ENCODE data around the gene SOBP. TPM values are rescaled to one million over a fixed set of nuclear protein-coding genes. Genes with fewer than 3 reads are reported as not detected.

SOBP gene
- polyA plus RNA-seq, 1 donor (not counting 4 experiments of a cell fraction or from before 2014, with no cell fraction given): not detected

GRCh38 chr6:107513214-107513613 is 23.3 kb downstream of the SOBP start:
- TF ChIP-seq EZH2 (IDR thresholded peaks at IDR 0.05; ENCODE audit: low read length): no peak
- TF ChIP-seq CTCF (optimal IDR thresholded peaks at IDR 0.05 in 1 of 3, IDR thresholded peaks at IDR 0.05 in 1 of 3, conservative IDR thresholded peaks at IDR 0.05 in 1 of 3; ENCODE audit: extremely low read depth in 1 of 3, insufficient read depth in 2 of 3, low read length in 3 of 3): no peak
- Histone ChIP-seq H4K20me1 (ENCODE audit: control insufficient read depth, extremely low read depth, insufficient read depth, low read length) (no peaks in the 10 kb centered on the region), H3K4me1 (ENCODE audit: control insufficient read depth, extremely low read depth, insufficient read depth, low read length) (no peaks in the 10 kb centered on the region), H3K9me1 (ENCODE audit: control insufficient read depth, extremely low read depth, insufficient read depth, low read length) (no peaks in the 10 kb centered on the region), H3K79me2 (ENCODE audit: control insufficient read depth, insufficient read depth, low read length) (no peaks in the 10 kb centered on the region), H3K36me3 (ENCODE audit: control insufficient read depth in 2 of 2, extremely low read depth in 1 of 2, insufficient read depth in 2 of 2, low read length in 2 of 2) (no peaks in the 10 kb centered on the region), H3K4me2 (ENCODE audit: control insufficient read depth, extremely low read depth, insufficient read depth, low read depth, low read length) (no peak overlapping the region), H3K9me3 (ENCODE audit: control insufficient read depth, low read depth, low read length) (no peaks in the 10 kb centered on the region), H3K4me3 (ENCODE audit: control insufficient read depth in 2 of 3, extremely low read depth in 1 of 3, insufficient read depth in 2 of 3, low read depth in 1 of 3, low read length in 3 of 3) (no peak overlapping the region), H3K27me3 (ENCODE audit: control insufficient read depth, extremely low read depth, insufficient read depth, low read length) (no peaks in the 10 kb centered on the region), H3K9ac (ENCODE audit: control insufficient read depth, extremely low read depth, insufficient read depth, low read length) (no peak overlapping the region), H2AFZ (ENCODE audit: control insufficient read depth, low read length) (no peak overlapping the region), H3K27ac (ENCODE audit: control insufficient read depth, insufficient read depth, low read length) (no peak overlapping the region)
- dilution Hi-C loops (cut with MboI; ENCODE audit: extremely low pct_ligation_motif_present, low sequenced_read_pairs): no loop called here
- DNase-seq (ENCODE audit: low read depth, low spot score) (no peak), FAIRE-seq (no peak)

- dilution Hi-C loops (cut with MboI; ENCODE audit: extremely low pct_ligation_motif_present, low sequenced_read_pairs): no loop called here
- no peak for TF ChIP-seq EZH2 (IDR thresholded peaks at IDR 0.05; ENCODE audit: low read length)
- no peak for TF ChIP-seq CTCF (optimal IDR thresholded peaks at IDR 0.05 in 1 of 3, IDR thresholded peaks at IDR 0.05 in 1 of 3, conservative IDR thresholded peaks at IDR 0.05 in 1 of 3; ENCODE audit: extremely low read depth in 1 of 3, insufficient read depth in 2 of 3, low read length in 3 of 3)
- DNase-seq (ENCODE audit: low read depth, low spot score): no peak
- Histone ChIP-seq H4K20me1 (ENCODE audit: control insufficient read depth, extremely low read depth, insufficient read depth, low read length) (no peaks in the 10 kb centered on the region), H3K9me1 (ENCODE audit: control insufficient read depth, extremely low read depth, insufficient read depth, low read length) (no peaks in the 10 kb centered on the region), H3K9ac (ENCODE audit: control insufficient read depth, extremely low read depth, insufficient read depth, low read length) (no peak overlapping the region), H3K27ac (ENCODE audit: control insufficient read depth, insufficient read depth, low read length) (no peak overlapping the region), H2AFZ (ENCODE audit: control insufficient read depth, low read length) (no peak overlapping the region), H3K4me1 (ENCODE audit: control insufficient read depth, extremely low read depth, insufficient read depth, low read length) (no peaks in the 10 kb centered on the region), H3K4me2 (ENCODE audit: control insufficient read depth, extremely low read depth, insufficient read depth, low read depth, low read length) (no peak overlapping the region), H3K36me3 (ENCODE audit: control insufficient read depth in 2 of 2, extremely low read depth in 1 of 2, insufficient read depth in 2 of 2, low read length in 2 of 2) (no peaks in the 10 kb centered on the region), H3K4me3 (ENCODE audit: control insufficient read depth in 2 of 3, extremely low read depth in 1 of 3, insufficient read depth in 2 of 3, low read depth in 1 of 3, low read length in 3 of 3) (no peak overlapping the region), H3K79me2 (ENCODE audit: control insufficient read depth, insufficient read depth, low read length) (no peaks in the 10 kb centered on the region), H3K9me3 (ENCODE audit: control insufficient read depth, low read depth, low read length) (no peaks in the 10 kb centered on the region), H3K27me3 (ENCODE audit: control insufficient read depth, extremely low read depth, insufficient read depth, low read length) (peaks cover 6% of the 10 kb centered on the region)
- no peak for FAIRE-seq
Measured at GRCh38 chr6:107515955-107516354, 26.0 kb downstream of the SOBP start.
